ENCODE measurements around the gene CAPN9.

CAPN9 gene

GRCh38 chr1:230850547-230850946 lies 103.4 kb downstream of the CAPN9 start:
- no peak for DNase-seq (ENCODE audit: low read depth, low spot score)

- DNase-seq (ENCODE audit: low read depth, low spot score), result peak; percentile 99
Measured at GRCh38 chr1:230851291-230851691, 104.1 kb downstream of the CAPN9 start.
